ENCODE measurements around the gene TBC1D19.

GRCh38 chr4:26763648-26764047 is 179.8 kb downstream of the TBC1D19 start:
- TF ChIP-seq CTCF (IDR thresholded peaks at IDR 0.05) (no peak), SIN3A (IDR thresholded peaks at IDR 0.05; ENCODE audit: borderline replicate concordance, insufficient read depth, low read depth, low read length) (no peak)

All from Panc1 (cell line).